Measurements from ENCODE around the gene TRAF3. TPM values are rescaled to one million over a fixed set of nuclear protein-coding genes. Genes with fewer than 3 reads are reported as not detected.

Gene TRAF3
- total RNA-seq, 1 donor from 2014 or later = 12.8 TPM

- no peak for DNase-seq (ENCODE audit: low read depth in 2 of 2)
Measured at GRCh38 chr14:102937331-102938175, 160.3 kb downstream of the TRAF3 start.

GRCh38 chr14:102938191-102938590 lies 160.9 kb downstream of the TRAF3 start:
- DNase-seq (ENCODE audit: low read depth in 2 of 2) = no peak

- no peak for DNase-seq (ENCODE audit: low read depth in 2 of 2)
Measured at GRCh38 chr14:102939329-102939728, 162.1 kb downstream of the TRAF3 start.

GRCh38 chr14:102939820-102940561 lies 162.7 kb downstream of the TRAF3 start:
- no peak for DNase-seq (ENCODE audit: low read depth in 2 of 2)

- no peak for DNase-seq (ENCODE audit: low read depth in 2 of 2)
Measured at GRCh38 chr14:102940729-102941362, 163.6 kb downstream of the TRAF3 start.

- DNase-seq (ENCODE audit: low read depth in 2 of 2) = no peak
Measured at GRCh38 chr14:102941419-102942011, 164.3 kb downstream of the TRAF3 start.

- no peak for DNase-seq (ENCODE audit: low read depth in 2 of 2)
Measured at GRCh38 chr14:102942069-102942468, 164.8 kb downstream of the TRAF3 start.

- DNase-seq (ENCODE audit: low read depth in 2 of 2) = no peak
Measured at GRCh38 chr14:102943454-102943853, 166.2 kb downstream of the TRAF3 start.

- DNase-seq (ENCODE audit: low read depth in 2 of 2) = no peak
Measured at GRCh38 chr14:102943979-102944378, 166.7 kb downstream of the TRAF3 start.

- no peak for DNase-seq (ENCODE audit: low read depth in 2 of 2)
Measured at GRCh38 chr14:102944448-102945330, 167.4 kb downstream of the TRAF3 start.

- DNase-seq (ENCODE audit: low read depth in 2 of 2) = no peak
Measured at GRCh38 chr14:102945346-102946130, 168.3 kb downstream of the TRAF3 start.

- no peak for DNase-seq (ENCODE audit: low read depth in 2 of 2)
Measured at GRCh38 chr14:102947321-102948103, 170.3 kb downstream of the TRAF3 start.

GRCh38 chr14:102948698-102949061 lies 171.4 kb downstream of the TRAF3 start:
- no peak for DNase-seq (ENCODE audit: low read depth in 2 of 2)

- DNase-seq (ENCODE audit: low read depth in 2 of 2) = no peak
Measured at GRCh38 chr14:102949062-102949800, 172.0 kb downstream of the TRAF3 start.

- DNase-seq (ENCODE audit: low read depth in 2 of 2) = no peak
Measured at GRCh38 chr14:102949801-102950451, 172.7 kb downstream of the TRAF3 start.

GRCh38 chr14:102951034-102951433 lies 173.8 kb downstream of the TRAF3 start:
- DNase-seq (ENCODE audit: low read depth in 2 of 2) = peak; percentile 50 to 60

- DNase-seq (ENCODE audit: low read depth in 2 of 2) = no peak
Measured at GRCh38 chr14:102951799-102952198, 174.6 kb downstream of the TRAF3 start.

- DNase-seq (ENCODE audit: low read depth in 2 of 2) = no peak
Measured at GRCh38 chr14:102952276-102952675, 175.0 kb downstream of the TRAF3 start.

Data from dermis microvascular lymphatic vessel endothelial cell (primary cell).